DMS79 (cell line): ENCODE data around the gene MYOT.

Experiments
- DNase-seq: peaks from one replicate; lab custom pipeline; 2025; lab: John Stamatoyannopoulos, UW

Gene MYOT

DNA sequence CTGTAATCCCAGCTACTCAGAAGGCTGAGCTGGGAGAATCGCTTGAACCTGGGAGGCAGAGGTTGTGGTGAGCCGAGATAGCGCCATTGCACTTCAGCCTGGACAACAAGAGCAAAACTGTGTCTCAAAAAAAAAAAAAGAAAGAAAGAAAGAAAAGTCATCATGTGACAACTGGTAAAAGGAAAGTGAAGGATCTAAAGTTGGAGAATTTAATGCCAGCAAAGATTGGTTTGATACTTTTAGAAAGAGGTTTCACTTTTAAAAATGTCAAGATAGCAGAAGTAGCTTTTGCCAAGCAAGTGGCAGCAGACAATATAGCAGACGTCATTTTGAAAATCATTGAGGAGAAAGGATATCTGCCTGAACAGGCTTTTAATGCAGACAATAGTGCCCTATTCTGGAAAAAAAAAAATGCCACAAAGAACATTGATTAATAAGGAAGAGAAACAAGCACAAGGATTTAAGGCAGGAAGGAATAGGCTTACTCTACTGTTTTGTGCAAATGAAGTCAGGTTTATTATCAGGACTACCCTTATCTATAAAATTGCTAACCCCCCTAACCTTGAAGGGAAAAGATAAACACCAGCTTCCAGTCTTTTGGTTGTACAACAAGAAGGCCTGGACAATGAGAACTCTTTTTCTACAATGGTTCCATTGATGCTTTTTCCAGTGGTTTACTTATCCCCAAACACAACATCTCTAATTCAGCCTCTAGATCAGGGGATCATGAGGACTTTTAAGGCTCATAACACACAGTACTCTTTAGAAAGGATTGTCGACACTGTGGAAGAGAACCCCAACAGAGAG is 33.6 kb downstream of the MYOT start:
- DNase-seq: no peak

GRCh38 chr5:137902408-137903133 is 34.9 kb downstream of the MYOT start:
- DNase-seq: no peak

- no peak for DNase-seq
These were observed 47.1 kb downstream of the MYOT start for GRCh38 chr5:137914758-137915157.

- no peak for DNase-seq
These were observed 49.3 kb downstream of the MYOT start for GRCh38 chr5:137916923-137917322.

- DNase-seq: no peak
These were observed 54.3 kb downstream of the MYOT start for GRCh38 chr5:137921931-137922330.

- no peak for DNase-seq
These were observed 56.2 kb downstream of the MYOT start for GRCh38 chr5:137923856-137924255.

- no peak for DNase-seq
These were observed 65.1 kb downstream of the MYOT start for GRCh38 chr5:137932800-137933199.

DNA sequence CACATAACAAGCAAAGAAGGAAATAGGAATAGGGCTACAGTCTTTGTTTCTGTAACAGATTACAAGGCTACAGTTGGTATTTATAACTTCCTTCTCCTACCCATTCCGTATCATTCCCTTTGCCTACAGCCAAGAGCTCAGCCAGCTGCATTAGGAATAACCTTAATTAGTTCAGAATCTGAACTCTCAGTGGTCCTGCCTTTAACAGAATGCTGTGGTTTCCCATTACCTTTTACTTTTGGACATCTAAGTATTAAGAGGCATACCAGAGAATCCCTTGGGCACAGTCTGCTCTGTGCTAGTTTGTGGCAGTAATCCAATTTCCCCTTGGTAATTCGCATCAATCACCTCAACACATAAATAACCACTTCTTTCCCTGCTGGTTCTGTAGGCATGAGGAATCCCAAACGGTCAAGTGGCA is 65.8 kb downstream of the MYOT start:
- peak; percentile 0 for DNase-seq

DNA sequence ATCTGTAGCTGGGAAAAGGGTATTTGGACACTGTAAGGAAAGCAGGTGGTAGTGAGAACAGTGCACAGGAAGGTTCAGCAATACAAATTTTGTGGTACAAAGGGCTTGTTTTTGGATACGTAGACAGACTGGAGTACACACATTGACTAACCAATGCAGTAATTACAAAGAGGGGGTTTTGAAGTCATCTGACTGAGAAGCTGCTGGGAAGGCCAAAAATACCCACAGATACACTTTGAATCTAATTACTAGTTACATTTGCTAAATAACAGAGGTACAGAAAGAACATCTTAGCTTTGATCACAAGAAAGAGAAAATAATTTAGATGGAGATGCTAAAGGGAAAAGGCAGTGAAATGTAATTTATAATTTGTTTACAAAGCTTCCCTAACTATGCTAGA is 67.5 kb downstream of the MYOT start:
- no peak for DNase-seq

GRCh38 chr5:137935694-137936093 is 68.0 kb downstream of the MYOT start:
- DNase-seq: no peak
